GM12872 (cell line): ENCODE measurements around the gene CDIPT.

ENCODE experiments used
- TF ChIP-seq, protein P1 (sequence below): IDR thresholded peaks from 3 replicates; pipeline ENCODE4 v1.5.1; 2011; ENCODE audit warnings: low read depth, mild to moderate bottlenecking, low read length, moderate library complexity; ENCODE audit not compliant: insufficient read depth

Gene CDIPT

DNA sequence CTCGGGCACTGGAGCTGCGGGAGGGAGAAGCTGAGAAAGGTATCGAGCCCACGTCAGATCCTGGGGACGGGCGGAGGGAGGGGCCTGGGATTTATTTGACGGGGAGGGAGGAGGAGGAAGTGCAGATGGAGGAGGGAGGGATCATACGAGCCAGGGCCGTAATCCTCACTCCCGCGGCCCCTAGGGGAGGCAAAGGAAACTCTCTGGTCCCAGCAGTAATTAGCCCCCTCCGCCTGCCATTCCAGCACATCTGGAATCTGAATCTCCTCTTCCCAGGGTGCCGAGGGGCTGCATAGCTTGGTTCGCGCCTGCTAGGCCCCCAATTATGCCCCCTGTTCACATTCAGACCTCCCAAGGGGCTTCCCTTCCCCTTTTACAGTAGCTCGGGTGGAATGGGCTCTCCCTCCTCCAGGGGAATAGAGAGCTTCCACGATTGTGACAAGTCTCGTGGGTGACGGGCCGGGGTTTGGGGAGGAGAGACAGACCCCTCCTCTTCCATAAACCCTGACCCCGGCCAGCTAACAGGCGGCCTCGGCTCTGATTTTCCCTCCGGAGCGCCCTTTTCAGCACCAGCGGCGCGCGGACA, 36.6 kb upstream of the CDIPT start, which contains the start of gene SEZ6L2:
TSS of gene SEZ6L2 (minus strand) at position 35 of the 586 bp plus-strand sequence. CDS start 531 bp downstream, outside the sequence.
- TF ChIP-seq, protein P1, sequence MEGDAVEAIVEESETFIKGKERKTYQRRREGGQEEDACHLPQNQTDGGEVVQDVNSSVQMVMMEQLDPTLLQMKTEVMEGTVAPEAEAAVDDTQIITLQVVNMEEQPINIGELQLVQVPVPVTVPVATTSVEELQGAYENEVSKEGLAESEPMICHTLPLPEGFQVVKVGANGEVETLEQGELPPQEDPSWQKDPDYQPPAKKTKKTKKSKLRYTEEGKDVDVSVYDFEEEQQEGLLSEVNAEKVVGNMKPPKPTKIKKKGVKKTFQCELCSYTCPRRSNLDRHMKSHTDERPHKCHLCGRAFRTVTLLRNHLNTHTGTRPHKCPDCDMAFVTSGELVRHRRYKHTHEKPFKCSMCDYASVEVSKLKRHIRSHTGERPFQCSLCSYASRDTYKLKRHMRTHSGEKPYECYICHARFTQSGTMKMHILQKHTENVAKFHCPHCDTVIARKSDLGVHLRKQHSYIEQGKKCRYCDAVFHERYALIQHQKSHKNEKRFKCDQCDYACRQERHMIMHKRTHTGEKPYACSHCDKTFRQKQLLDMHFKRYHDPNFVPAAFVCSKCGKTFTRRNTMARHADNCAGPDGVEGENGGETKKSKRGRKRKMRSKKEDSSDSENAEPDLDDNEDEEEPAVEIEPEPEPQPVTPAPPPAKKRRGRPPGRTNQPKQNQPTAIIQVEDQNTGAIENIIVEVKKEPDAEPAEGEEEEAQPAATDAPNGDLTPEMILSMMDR: no peak

DNA sequence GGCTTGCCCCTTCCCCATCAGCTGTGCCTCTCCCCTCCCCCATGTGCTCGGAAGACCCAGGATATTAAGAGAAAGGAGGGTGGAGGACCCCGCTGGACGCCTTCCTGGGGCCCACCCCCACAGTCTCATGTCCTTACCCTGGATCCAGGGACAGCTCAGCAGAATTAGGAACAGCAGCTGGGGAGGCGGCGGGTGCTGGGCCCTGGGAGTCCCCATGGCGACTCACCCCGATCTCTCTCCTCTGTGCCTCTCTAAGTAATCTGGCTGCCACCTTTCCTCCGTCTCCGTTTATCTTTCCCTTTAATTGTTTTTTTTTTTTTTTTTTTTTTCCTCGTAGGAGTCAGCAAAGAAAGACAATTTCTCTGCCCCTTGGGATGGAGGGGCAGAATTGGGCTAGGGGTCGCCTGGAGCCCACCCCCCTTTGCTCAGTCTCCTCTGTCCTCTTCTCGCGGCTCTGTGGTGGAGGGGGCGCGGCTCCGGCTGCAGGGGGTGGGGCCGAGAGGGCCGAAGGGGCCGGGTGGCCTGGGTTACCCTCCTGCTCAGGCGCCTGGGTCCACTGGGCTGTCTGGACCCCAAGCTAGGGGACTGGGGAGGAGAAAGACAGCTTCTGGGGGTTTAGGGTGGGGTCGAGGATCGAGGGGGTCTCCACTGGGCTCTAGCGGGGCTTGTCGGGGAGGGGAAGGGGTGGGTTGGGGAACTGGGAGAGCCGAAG, 35.9 kb upstream of the CDIPT start:
- TF ChIP-seq, protein P1: no peak

DNA sequence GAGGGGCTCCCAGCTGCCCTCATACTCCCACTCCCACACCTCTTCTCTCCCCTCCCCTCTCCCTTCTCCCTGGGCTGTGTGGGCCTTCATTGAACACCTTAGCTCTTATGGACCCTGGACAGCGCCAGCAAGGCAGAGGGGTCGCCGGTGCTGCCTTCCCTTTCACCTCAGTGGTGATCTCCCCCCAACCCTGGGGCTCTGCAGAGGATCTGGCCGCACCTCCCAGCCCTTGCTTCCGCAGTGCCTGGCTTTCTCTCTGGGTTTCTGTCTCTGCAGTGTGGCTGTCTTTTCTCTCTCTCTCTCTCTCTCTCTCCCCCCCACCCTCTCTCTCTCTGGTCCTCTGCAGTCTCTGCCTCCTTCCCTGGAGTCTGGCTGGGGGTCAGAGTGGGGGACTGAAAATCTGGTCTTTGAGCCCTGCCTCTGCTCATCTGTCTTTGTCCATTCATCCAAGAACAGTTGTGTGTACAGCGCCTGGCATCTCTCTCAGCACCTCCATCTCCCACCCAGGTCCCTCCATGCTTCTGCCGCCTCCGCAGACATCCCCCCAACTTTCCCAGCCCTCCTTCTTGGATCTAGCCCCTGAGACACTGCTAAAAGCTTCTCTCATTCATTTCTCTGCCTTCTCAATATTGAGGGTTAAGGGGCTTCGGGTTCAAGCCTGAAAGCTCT, 35.2 kb upstream of the CDIPT start:
- TF ChIP-seq, protein P1: no peak

DNA sequence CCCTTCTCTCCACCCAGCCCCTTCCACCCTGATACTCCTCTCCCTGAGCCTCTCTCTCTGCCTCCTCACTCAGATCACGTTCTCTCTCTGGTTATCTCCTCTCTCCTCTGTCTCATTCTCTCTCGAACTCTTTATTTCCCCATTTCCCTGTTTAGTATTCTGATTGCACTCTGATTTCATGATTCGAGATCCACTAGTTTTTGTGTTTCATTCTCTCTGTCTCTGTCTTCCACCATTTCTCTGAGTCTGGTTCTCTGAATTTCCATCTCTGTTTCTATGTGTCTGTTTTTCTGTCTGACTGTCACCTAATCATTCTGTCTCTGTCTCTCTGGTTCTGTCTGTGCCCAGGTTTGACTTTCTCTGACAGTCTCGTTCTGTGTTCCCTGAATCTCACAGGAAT, 34.3 kb upstream of the CDIPT start:
- TF ChIP-seq, protein P1: no peak

DNA sequence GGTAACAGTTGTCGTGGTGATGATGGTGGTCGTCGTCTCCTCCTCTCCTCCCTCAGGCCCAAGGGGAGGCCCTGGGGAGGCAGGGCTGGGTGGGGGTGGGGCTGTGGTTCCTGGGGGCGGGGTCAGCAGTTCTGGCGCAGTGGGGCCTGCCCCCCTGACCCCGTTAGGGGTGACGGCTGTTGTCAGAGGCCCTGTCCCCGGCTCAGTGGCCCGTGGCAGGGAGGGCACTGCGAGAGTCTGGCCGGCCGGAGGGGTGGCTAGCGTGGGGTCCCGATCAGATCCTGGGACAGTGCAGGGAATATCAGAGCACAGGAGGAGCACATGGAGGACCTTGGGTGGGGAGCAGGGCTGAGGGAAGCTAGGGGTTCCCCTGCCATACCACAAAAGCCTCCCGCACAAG, 33.8 kb upstream of the CDIPT start:
- TF ChIP-seq, protein P1: no peak

DNA sequence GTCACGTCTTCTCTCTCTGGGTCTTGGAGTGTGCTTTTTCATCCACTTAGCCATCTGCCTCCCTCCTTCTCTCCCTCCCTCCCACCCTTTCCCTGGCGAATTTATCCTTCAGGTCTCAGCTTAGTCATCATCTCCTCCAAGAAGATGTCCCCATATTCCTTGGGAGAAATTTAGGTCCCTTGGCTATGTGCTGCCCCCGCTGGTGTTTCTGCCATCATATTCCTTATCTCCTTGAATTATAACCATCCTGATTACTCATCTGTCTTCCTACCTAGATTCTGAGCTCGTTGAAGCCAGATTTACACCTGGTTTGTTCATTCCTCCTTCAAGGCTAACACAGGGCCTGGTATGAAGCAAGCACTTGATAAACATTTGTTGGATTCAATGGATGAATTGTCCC, 31.3 kb upstream of the CDIPT start:
- TF ChIP-seq, protein P1: no peak

DNA sequence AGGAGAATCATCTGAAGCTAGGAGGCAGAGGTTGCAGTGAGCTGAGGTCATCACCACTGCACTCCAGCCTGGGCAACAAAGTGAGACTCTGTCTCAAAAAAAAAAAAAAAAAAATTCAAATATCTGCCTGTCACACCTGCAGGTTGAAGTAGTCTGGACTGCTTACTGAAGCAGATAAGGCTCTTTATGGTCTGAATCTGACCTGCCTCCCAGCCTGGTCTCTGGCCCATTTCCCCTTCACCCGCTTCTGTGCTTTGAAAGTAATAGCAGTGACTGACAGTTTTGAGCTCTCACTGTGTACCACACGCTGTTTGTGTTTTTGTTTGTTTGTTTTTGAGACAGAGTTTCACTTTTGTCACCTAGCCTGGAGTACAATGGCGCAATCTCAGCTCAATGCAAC, 30.5 kb upstream of the CDIPT start:
- TF ChIP-seq, protein P1: no peak
